Ascending aorta (tissue), 2 donors: Measurements from ENCODE around the gene NFS1. TPM values are rescaled to one million over a fixed set of nuclear protein-coding genes. Genes with fewer than 3 reads are reported as not detected.

Source experiments
- DNase-seq, 2 donors: peaks; one replicate each; pipeline ENCODE4 v3.0.0-alpha.2; 2019; ENCODE audit warnings: low spot score in 2 of 2
- H3K27ac ChIP-seq, 2 donors: fragments of 200-600 bp; sonication (generic); one replicate each; pipeline ENCODE4 v1.5.1; 2016 to 2017; ENCODE audit warnings: mild to moderate bottlenecking in 1 of 2
- H3K27me3 ChIP-seq: fragments of 200-600 bp; sonication (generic); one replicate; pipeline ENCODE4 v1.5.1; 2017
- H3K36me3 ChIP-seq, 2 donors: fragments of 200-600 bp; sonication (generic); one replicate each; pipeline ENCODE4 v1.5.1; 2016
- H3K4me1 ChIP-seq, 2 donors: fragments of 200-600 bp; sonication (generic); one replicate each; pipeline ENCODE4 v1.5.1; 2016 to 2017; ENCODE audit warnings: mild to moderate bottlenecking in 1 of 2
- H3K4me3 ChIP-seq, 2 donors: fragments of 200-600 bp; sonication (generic); one replicate each; pipeline ENCODE4 v1.5.1; 2016 to 2017; ENCODE audit warnings: mild to moderate bottlenecking in 1 of 2
- H3K9me3 ChIP-seq, 2 donors: fragments of 200-600 bp; sonication (generic); one replicate each; pipeline ENCODE4 v1.5.1; 2016
- CTCF ChIP-seq, 3 experiments: fragments of 200-600 bp in 2 of 3; fragments of 450-650 bp in 1 of 3; sonication (generic) in 2 of 3; IDR thresholded peaks; one replicate each; pipeline ENCODE4 v1.5.1; 2016 to 2019; ENCODE audit warnings: antibody characterized with exemption in 3 of 3, mild to moderate bottlenecking in 1 of 3, moderate library complexity in 1 of 3
- intact Hi-C: fragments of 100-400 bp; cut with DNase I; formaldehyde crosslinking; loops from one replicate; pipeline ENCODE4 v1.15.1; 2023
- total RNA-seq: library from RNA; depleted of rRNA; stranded (reverse); fragments of >200 nt; gene quantifications from one replicate; pipeline ENCODE4 v1.1.0, GENCODE V29; 2016

The NFS1 gene
- total RNA-seq, 1 donor from 2014 or later, result 62.2 TPM

DNA sequence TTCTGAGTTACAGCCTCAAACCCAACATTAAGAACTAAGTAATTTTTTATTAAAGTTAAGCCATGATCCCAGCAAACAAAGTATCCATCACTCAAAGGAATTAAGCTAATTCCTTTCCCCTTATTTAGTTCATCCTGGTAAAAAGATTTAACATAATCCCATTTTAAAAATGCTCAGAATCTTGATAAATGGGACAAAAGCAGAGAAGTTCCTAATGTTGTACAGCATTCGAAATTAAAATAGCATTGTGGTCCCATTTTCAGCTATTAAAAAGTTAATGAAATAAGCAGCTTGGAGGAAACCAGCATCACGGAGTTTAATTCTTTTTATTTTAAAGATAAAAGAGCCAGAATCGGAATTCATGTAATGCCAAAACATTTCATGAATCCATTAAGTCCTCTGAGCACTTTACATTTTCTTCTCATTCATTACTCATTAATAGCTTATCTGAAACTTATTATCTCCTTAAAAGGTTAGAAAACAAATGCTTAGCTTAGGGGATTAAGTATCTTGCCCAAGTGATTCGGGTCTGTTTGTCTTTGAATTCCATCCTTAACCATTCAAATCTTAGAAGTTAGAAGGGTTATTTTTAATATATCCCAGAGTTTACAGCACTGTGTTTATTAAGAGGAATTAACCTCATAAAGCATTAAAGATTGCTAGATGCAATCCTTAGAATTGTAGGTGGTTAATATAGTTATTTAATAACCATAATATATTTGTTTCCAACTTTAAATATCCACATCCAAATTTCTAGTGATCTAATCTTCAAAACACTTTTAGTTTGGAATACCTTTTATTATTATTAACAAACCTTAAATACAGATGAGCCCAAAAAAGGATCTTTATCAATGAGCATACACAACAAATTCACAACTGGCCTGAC, 31.7 kb upstream of the NFS1 start:
- Histone ChIP-seq H3K27ac (no peak overlapping the region), H3K27me3 (no peaks in the 10 kb centered on the region), H3K4me3 (no peak overlapping the region), H3K36me3 (peaks cover 87 to 100% of the 10 kb centered on the region in 2 donors), H3K4me1 (peaks cover 5 to 47% of the 10 kb centered on the region in 2 donors), H3K9me3 (no peaks in the 10 kb centered on the region)
- no peak for TF ChIP-seq CTCF (IDR thresholded peaks at IDR 0.05)
- intact Hi-C loops, result no loop called here
- DNase-seq, result no peak

DNA sequence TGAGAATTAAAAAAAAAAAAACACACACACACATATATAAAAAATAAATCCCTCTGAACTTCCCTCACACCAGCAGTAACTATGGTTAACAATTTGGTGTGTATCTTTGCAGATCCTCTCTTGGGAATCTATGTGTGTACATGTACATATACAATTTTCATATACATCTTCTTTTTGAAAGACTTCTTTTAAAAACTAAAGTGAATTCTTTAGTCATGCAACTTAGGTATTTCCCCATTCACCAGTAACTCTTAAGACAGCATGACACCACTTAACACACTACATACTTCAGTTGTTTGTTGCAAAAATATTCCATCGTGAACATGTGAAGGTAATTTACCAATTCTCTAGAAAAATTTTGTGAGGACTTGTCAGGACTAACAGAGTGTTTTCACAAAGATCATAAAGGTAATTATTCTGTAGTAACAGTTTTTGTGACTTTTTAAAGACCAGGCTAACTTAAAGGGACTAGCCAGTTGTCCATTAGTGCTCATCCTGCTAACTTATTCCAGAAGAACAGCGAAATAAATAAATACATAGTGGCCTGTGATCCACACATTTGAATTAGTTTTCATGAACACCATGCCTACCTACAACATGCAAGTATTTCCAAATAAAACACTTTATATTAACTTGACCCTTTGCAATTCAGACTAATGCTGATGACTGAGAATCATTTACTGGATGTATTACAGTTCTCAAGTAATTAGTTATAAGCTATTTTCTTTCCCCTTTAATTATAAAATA, 30.9 kb upstream of the NFS1 start:
- DNase-seq, result no peak
- H3K4me3 ChIP-seq, result no peak overlapping the region
- H3K4me1 ChIP-seq, result peaks cover 5 to 43% of the 10 kb centered on the region in 2 donors
- intact Hi-C loops, result no loop called here
- no peak overlapping the region for H3K27ac ChIP-seq
- H3K36me3 ChIP-seq, result peaks cover 92 to 100% of the 10 kb centered on the region in 2 donors
- H3K27me3 ChIP-seq, result no peaks in the 10 kb centered on the region
- TF ChIP-seq CTCF (IDR thresholded peaks at IDR 0.05), result no peak
- no peaks in the 10 kb centered on the region for H3K9me3 ChIP-seq

DNA sequence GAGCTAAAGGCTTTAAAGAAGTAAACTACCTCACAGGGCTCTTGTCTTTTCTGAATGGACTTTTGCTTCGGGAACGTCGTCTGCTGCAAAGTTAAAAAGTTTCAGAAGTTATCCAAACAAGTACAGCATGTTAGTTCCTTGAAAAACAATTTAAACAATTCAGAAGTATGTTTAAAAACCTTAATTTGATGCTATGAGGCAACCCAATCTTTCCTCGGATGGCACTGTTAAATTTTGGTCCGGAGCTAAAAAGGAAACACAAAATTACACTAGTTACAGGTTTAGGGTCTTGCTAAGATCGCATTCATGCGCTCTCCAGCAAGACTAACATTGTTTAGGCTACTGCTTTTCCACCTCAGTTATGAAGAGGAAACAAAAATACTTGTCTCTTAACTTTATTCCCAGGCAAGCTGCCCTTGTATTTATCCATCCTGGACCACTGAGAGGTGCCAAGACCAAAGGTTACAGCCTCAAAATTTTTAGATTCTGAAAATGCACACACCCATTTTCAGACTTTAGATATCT, 30.2 kb upstream of the NFS1 start:
- no peaks in the 10 kb centered on the region for H3K9me3 ChIP-seq
- no peak overlapping the region for H3K27ac ChIP-seq
- H3K27me3 ChIP-seq, result no peaks in the 10 kb centered on the region
- H3K4me1 ChIP-seq, result peaks cover under 1 to 36% of the 10 kb centered on the region in 2 donors
- DNase-seq, result no peak
- no peak for TF ChIP-seq CTCF (IDR thresholded peaks at IDR 0.05)
- peaks cover 95 to 99% of the 10 kb centered on the region in 2 donors for H3K36me3 ChIP-seq
- intact Hi-C loops, result no loop called here
- H3K4me3 ChIP-seq, result no peak overlapping the region

- H3K27me3 ChIP-seq, result no peaks in the 10 kb centered on the region
- TF ChIP-seq CTCF (IDR thresholded peaks at IDR 0.05), result no peak
- H3K9me3 ChIP-seq, result no peaks in the 10 kb centered on the region
- no peak for DNase-seq
- no peak overlapping the region for H3K4me3 ChIP-seq
- H3K36me3 ChIP-seq, result peaks cover 98 to 99% of the 10 kb centered on the region in 2 donors
- intact Hi-C loops, result no loop called here
- peaks cover 0 to 26% of the 10 kb centered on the region in 2 donors for H3K4me1 ChIP-seq
- no peak overlapping the region for H3K27ac ChIP-seq
Measured at GRCh38 chr20:35726842-35727711, 27.9 kb upstream of the NFS1 start.
